GM19238 (cell line): ENCODE data around the gene TIMM10.

ENCODE experiments used
- DNase-seq: peaks from one replicate; pipeline ENCODE4 v3.0.0; 2011; ENCODE audit warnings: low spot score; ENCODE audit not compliant: insufficient read length

Gene TIMM10

DNA sequence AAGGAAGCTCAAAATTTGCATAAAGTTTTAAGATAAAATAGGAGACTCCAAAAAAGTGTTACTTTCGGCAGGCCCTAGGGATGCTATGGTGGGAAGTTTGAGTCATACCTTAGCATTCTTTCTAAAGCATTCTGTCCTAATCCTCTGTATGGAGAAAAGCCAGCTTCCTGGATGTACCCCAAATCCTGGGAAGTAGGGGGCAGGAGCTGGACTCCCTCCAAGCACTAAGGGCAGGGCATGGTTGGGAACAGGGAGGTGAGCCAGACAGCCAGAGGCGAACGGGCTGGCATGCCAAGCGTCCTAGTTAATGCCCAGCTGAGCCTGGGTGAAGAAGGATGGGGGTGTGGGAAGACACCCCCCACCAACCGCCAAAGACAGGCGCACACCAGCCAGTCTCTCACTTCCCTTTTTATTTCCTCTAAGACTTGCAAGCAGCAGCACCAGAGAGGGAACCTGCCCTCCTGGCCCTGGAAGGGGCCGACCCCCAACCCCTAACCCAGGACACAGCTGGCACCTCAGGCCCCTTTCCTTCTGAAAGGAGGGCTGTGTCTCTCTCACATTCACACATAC lies 46.3 kb downstream of the TIMM10 start:
- DNase-seq = peak; percentile 77

- DNase-seq = no peak
Observed at GRCh38 chr11:57483562-57483918, 47.0 kb downstream of the TIMM10 start.

GRCh38 chr11:57482782-57483561 lies 47.6 kb downstream of the TIMM10 start:
- DNase-seq = peak; percentile 71

DNA sequence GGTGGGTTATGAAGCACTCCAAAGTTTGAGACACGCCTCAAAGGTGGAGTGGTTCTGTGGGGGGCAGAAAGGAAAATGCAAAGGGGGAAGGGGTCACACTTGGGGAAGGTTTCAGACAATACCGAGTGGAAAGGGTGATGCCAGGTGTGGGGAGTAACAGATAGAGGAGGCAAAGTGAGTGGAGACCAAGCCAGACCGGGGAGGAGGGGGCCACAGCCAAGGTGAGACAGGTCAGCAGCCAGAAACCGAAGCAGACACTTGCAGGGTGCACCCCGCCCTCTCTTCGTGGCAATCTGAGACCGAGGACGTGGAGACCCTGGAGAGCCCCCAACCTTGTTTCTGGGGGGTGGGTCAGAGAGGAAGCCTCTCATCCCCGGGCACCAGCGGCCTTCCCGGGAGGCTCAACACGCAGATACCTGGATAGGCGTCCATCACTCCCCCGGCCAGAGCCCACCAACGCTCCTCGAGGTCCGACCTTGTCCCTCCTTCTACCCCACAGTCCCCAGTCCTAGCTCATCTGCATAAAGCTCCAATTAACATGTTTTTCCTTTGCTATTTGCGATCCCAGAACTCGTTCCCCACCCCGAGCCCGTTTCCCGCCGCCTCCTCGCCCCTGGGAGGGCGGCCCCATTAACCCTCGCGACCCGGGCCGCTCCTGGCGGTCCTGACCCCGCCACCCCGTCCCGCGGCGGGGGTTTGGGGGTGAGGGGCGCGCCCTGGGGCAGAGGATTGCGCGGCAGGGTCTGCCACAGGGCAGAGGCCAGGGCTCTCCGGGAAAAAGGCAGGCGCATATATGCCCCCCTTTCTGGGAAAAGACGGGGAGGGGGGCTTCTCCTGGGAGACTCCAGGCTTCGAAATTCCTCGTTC lies 48.4 kb downstream of the TIMM10 start:
- no peak for DNase-seq

- no peak for DNase-seq
Observed at GRCh38 chr11:57481315-57481714, 49.2 kb downstream of the TIMM10 start.

DNA sequence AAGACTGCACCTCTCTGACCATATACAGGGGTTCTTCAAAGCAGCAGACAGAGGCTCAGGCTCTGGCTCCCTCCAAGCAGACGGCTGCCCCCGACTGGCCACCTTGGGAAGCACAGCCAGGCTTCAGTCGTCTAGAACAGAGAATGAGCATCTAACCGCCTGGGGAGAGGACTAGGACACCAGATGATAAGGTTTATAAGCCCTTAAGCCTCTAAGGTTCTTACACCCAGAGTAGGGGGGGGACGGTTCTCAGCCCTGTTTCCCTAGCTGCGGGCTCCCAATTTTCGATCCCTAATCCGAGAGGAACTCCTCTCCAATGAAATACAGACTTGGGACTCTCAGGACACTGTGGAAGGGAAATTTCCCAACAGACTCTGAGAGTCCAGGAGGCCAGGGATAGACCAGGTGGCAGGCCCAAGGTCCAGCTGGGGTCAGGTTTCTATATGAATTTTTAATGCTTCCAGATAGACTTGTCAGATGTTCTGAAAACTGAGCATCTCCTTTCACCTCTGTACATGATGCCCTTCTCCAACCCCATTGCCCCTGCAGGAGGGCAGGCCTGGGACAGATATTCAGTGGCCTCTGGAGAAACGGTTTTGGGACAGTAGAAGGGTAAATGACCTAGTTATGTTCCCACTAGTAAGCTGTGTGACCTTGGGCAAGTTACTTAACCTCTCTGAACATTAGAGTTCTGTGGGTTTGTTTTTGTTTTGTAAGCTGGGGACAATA lies 50.0 kb downstream of the TIMM10 start:
- DNase-seq = peak; percentile 76

DNA sequence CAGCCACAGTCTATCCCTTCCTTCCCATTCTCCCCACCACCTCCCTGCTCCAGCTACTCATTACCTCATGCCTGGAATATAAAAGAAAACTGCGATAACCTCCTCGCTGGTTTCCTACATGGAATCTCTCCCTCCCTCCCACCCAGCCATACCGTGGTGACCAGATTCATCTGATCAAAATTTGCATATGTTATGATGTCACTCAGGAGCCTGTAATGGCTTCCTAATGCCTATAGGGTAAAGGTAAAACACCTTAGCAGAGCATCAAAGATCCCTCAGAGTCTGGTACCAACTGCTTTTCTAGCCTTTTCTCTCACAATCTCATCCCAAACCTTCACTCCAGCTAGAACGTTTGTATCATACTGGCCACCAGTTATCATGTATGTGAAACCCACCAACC lies 50.6 kb downstream of the TIMM10 start:
- no peak for DNase-seq

GRCh38 chr11:57479021-57479663 lies 51.4 kb downstream of the TIMM10 start:
- no peak for DNase-seq
